BJ (cell line): ENCODE data around the gene AP5Z1. TPM values are rescaled to one million over a fixed set of nuclear protein-coding genes. Genes with fewer than 3 reads are reported as not detected.

Source experiments
- CTCF ChIA-PET: fragments of 350-600 bp; formaldehyde crosslinking; extraction: SDS; loops from one replicate; lab custom pipeline; 2021; ENCODE audit warnings: antibody characterized with exemption, inconsistent platforms; lab: Yijun Ruan, JAX
- POLR2A ChIA-PET: fragments of 300-600 bp; sonication (Branson Sonifier 250); formaldehyde crosslinking; extraction: SDS; loops from one replicate; lab custom pipeline; 2021; ENCODE audit warnings: antibody characterized with exemption; lab: Charles Lee
- DNase-seq: peaks from one replicate; pipeline ENCODE4 v3.0.0-alpha.2; 2011; ENCODE audit warnings: low read depth
- H3K27me3 ChIP-seq: 2 replicates; pipeline ENCODE4 v1.6.0; 2011; ENCODE audit warnings: low read length; ENCODE audit not compliant: control insufficient read depth, insufficient read depth
- H3K36me3 ChIP-seq: 2 replicates; pipeline ENCODE4 v1.5.1; 2011; ENCODE audit warnings: low read length; ENCODE audit not compliant: control insufficient read depth, insufficient read depth
- H3K4me3 ChIP-seq: 2 replicates; pipeline ENCODE4 v1.5.1; 2011; ENCODE audit warnings: low read depth, mild to moderate bottlenecking, control low read depth, low read length
- CTCF ChIP-seq: IDR thresholded peaks from 2 replicates; pipeline ENCODE4 v1.5.1; 2011; ENCODE audit warnings: low read depth, mild to moderate bottlenecking, control low read depth, inconsistent platforms, low read length, moderate library complexity; ENCODE audit not compliant: insufficient read depth
- polyA plus RNA-seq: library from polyadenylated mRNA; depleted of rRNA; stranded (reverse); fragments of >200 nt; gene quantifications from 2 replicates; pipeline ENCODE4 v1.2.3, GENCODE V29; 2011

AP5Z1 gene
- polyA plus RNA-seq, 1 experiment: 27.3 TPM

- DNase-seq: no peak
- CTCF ChIA-PET: no interaction called here
- Histone ChIP-seq H3K36me3 (no peaks in the 10 kb centered on the region), H3K4me3 (no peak overlapping the region), H3K27me3 (no peaks in the 10 kb centered on the region; the same call in 1 of the 2 replicates)
- POLR2A ChIA-PET: no interaction called here
- TF ChIP-seq CTCF: no peak
These were observed 29.9 kb downstream of the AP5Z1 start for GRCh38 chr7:4805110-4805983.

GRCh38 chr7:4805984-4806300, 30.5 kb downstream of the AP5Z1 start:
- POLR2A ChIA-PET: no interaction called here
- no peak overlapping the region for H3K4me3 ChIP-seq
- CTCF ChIA-PET: no interaction called here
- H3K36me3 ChIP-seq: no peaks in the 10 kb centered on the region
- H3K27me3 ChIP-seq: no peaks in the 10 kb centered on the region; the same call in 1 of the 2 replicates
- no peak for DNase-seq
- no peak for TF ChIP-seq CTCF

GRCh38 chr7:4806983-4807597, 31.7 kb downstream of the AP5Z1 start:
- Histone ChIP-seq H3K27me3 (no peaks in the 10 kb centered on the region; the same call in 1 of the 2 replicates), H3K36me3 (no peaks in the 10 kb centered on the region), H3K4me3 (no peak overlapping the region)
- POLR2A ChIA-PET: no interaction called here
- CTCF ChIA-PET: interaction anchor here (1.0 kb wide), 1 partner anchor 9 kb away, joined by 4 read pairs; no protein-coding TSS in a partner anchor
- no peak for DNase-seq
- no peak for TF ChIP-seq CTCF

- no peak overlapping the region for H3K4me3 ChIP-seq
- ChIA-PET CTCF (no interaction called here), POLR2A (no interaction called here)
- TF ChIP-seq CTCF: no peak
- H3K27me3 ChIP-seq: no peaks in the 10 kb centered on the region; the same call in 1 of the 2 replicates
- H3K36me3 ChIP-seq: no peaks in the 10 kb centered on the region
- no peak for DNase-seq
These were observed 32.2 kb downstream of the AP5Z1 start for GRCh38 chr7:4807598-4808016.

- POLR2A ChIA-PET: no interaction called here
- no peak for DNase-seq
- no peaks in the 10 kb centered on the region; the same call in 1 of the 2 replicates for H3K27me3 ChIP-seq
- no peak overlapping the region for H3K4me3 ChIP-seq
- CTCF ChIA-PET: interaction anchor here (0.7 kb wide), 1 partner anchor 48 kb away, joined by 3 read pairs; no protein-coding TSS in a partner anchor
- H3K36me3 ChIP-seq: no peaks in the 10 kb centered on the region
- no peak for TF ChIP-seq CTCF
These were observed 32.6 kb downstream of the AP5Z1 start for GRCh38 chr7:4808026-4808425.
